ENCODE results near the gene CASK. TPM values are rescaled to one million over a fixed set of nuclear protein-coding genes. Genes with fewer than 3 reads are reported as not detected.
A peak's percentile ranks its signal among the peaks of the same experiment; 100 is the strongest.
"Not testable (repeated sequence)": the region's sequence is repeated elsewhere in the genome, so short reads cannot be mapped to it uniquely, and the experiment has no call there.

CASK gene
- total RNA-seq, 1 donor, result 65.6 TPM

- TF ChIP-seq CTCF (IDR thresholded peaks at IDR 0.05; ENCODE audit: insufficient read depth, low read depth, low read length), result no peak
- DNase-seq (ENCODE audit: low read depth), result peak; percentile 19
- H3K4me3 ChIP-seq (ENCODE audit: low read depth, low read length), result no peak overlapping the region
Observed at GRCh38 chrX:41677183-41678060, 245.9 kb downstream of the CASK start.

- not testable (repeated sequence) for H3K4me3 ChIP-seq (ENCODE audit: low read depth, low read length); DNase-seq (ENCODE audit: low read depth)
Observed at GRCh38 chrX:41676361-41676760, 247.0 kb downstream of the CASK start.

GRCh38 chrX:41672643-41673042, 250.7 kb downstream of the CASK start:
- no peak for TF ChIP-seq CTCF (IDR thresholded peaks at IDR 0.05; ENCODE audit: insufficient read depth, low read depth, low read length)
- no peak for DNase-seq (ENCODE audit: low read depth)
- H3K4me3 ChIP-seq (ENCODE audit: low read depth, low read length), result no peak overlapping the region

- no peak for TF ChIP-seq CTCF (IDR thresholded peaks at IDR 0.05; ENCODE audit: insufficient read depth, low read depth, low read length)
- no peak overlapping the region for H3K4me3 ChIP-seq (ENCODE audit: low read depth, low read length)
- no peak for DNase-seq (ENCODE audit: low read depth)
Observed at GRCh38 chrX:41671082-41671481, 252.3 kb downstream of the CASK start.

- no peak for DNase-seq (ENCODE audit: low read depth)
- no peak for TF ChIP-seq CTCF (IDR thresholded peaks at IDR 0.05; ENCODE audit: insufficient read depth, low read depth, low read length)
- H3K4me3 ChIP-seq (ENCODE audit: low read depth, low read length), result no peak overlapping the region
Observed at GRCh38 chrX:41670112-41670511, 253.2 kb downstream of the CASK start.

- no peak for TF ChIP-seq CTCF (IDR thresholded peaks at IDR 0.05; ENCODE audit: insufficient read depth, low read depth, low read length)
- H3K4me3 ChIP-seq (ENCODE audit: low read depth, low read length), result no peak overlapping the region
- no peak for DNase-seq (ENCODE audit: low read depth)
Observed at GRCh38 chrX:41667631-41668030, 255.7 kb downstream of the CASK start.

GRCh38 chrX:41666251-41666650, 257.1 kb downstream of the CASK start:
- no peak for TF ChIP-seq CTCF (IDR thresholded peaks at IDR 0.05; ENCODE audit: insufficient read depth, low read depth, low read length)
- no peak overlapping the region for H3K4me3 ChIP-seq (ENCODE audit: low read depth, low read length)
- peak; percentile 80 for DNase-seq (ENCODE audit: low read depth)

Data from fibroblast of villous mesenchyme (primary cell).